GM23338 (cell line): Measurements from ENCODE around the gene DENND2A. TPM values are rescaled to one million over a fixed set of nuclear protein-coding genes. Genes with fewer than 3 reads are reported as not detected.

Experiments
- ATAC-seq: fragments of 200-7000 bp; cut with Tn5 transposase; 3 replicates; pipeline ENCODE4 v1.9.1; 2020
- DNase-seq: peaks from one replicate; pipeline ENCODE4 v3.0.0-alpha.2; 2015; ENCODE audit warnings: low spot score
- H2AFZ ChIP-seq: fragments of 200-600 bp; sonication (generic); 2 replicates; pipeline ENCODE4 v1.8.0; 2016; ENCODE audit warnings: antibody characterized with exemption, mild to moderate bottlenecking, moderate library complexity
- H3F3A ChIP-seq: fragments of 200-600 bp; sonication (generic); replicated peaks from 2 replicates; pipeline ENCODE4 v1.8.0; 2017; ENCODE audit warnings: antibody characterized with exemption, mixed run types, low read depth
- H3K27ac ChIP-seq: fragments of 200-600 bp; sonication (generic); 2 replicates; pipeline ENCODE4 v1.6.1; 2016; ENCODE audit warnings: low read depth
- H3K27me3 ChIP-seq: fragments of 200-600 bp; sonication (generic); 2 replicates; pipeline ENCODE4 v1.8.0; 2016; ENCODE audit warnings: mild to moderate bottlenecking, mixed run types, moderate library complexity; ENCODE audit not compliant: insufficient read depth
- H3K36me3 ChIP-seq: fragments of 200-600 bp; sonication (generic); 2 replicates; pipeline ENCODE4 v1.8.0; 2016; ENCODE audit warnings: mild to moderate bottlenecking; ENCODE audit not compliant: insufficient read depth
- H3K4me1 ChIP-seq: fragments of 200-600 bp; sonication (generic); 2 replicates; pipeline ENCODE4 v1.8.0; 2016; ENCODE audit warnings: mild to moderate bottlenecking, moderate library complexity; ENCODE audit not compliant: insufficient read depth
- H3K4me2 ChIP-seq: fragments of 200-600 bp; sonication (generic); 2 replicates; pipeline ENCODE4 v1.7.1; 2017; ENCODE audit warnings: mixed run types
- H3K4me3 ChIP-seq: fragments of 200-600 bp; sonication (generic); 2 replicates; pipeline ENCODE4 v1.6.1; 2016; ENCODE audit warnings: mixed run types
- H3K79me2 ChIP-seq: fragments of 200-600 bp; sonication (generic); replicated peaks from 2 replicates; pipeline ENCODE4 v1.8.0; 2017; ENCODE audit warnings: mild to moderate bottlenecking; ENCODE audit not compliant: insufficient read depth
- H3K9me2 ChIP-seq: fragments of 200-600 bp; sonication (generic); 2 replicates; pipeline ENCODE4 v1.8.0; 2017; ENCODE audit not compliant: insufficient read depth
- H4K20me1 ChIP-seq: fragments of 200-600 bp; sonication (generic); replicated peaks from 2 replicates; pipeline ENCODE4 v1.8.0; 2017; ENCODE audit warnings: mild to moderate bottlenecking; ENCODE audit not compliant: insufficient read depth
- H3K27ac Mint-ChIP-seq: 2 replicates; pipeline ENCODE4 v1.8.0; 2020; ENCODE audit warnings: inconsistent platforms, mild to moderate bottlenecking, moderate library complexity, mixed read lengths
- H3K27me3 Mint-ChIP-seq: 3 replicates; pipeline ENCODE4 v1.8.0; 2022; ENCODE audit warnings: low read depth, mild to moderate bottlenecking, moderate library complexity, mixed read lengths, inconsistent platforms; ENCODE audit not compliant: insufficient read depth, poor library complexity
- H3K36me3 Mint-ChIP-seq: 3 replicates; pipeline ENCODE4 v1.8.0; 2021; ENCODE audit warnings: low read depth, mild to moderate bottlenecking, inconsistent platforms, moderate library complexity, mixed read lengths
- H3K4me1 Mint-ChIP-seq: 3 replicates; pipeline ENCODE4 v1.8.0; 2020; ENCODE audit warnings: mild to moderate bottlenecking, inconsistent platforms, mixed read lengths
- H3K4me3 Mint-ChIP-seq: 3 replicates; pipeline ENCODE4 v1.8.0; 2021; ENCODE audit warnings: moderate library complexity, mild to moderate bottlenecking, inconsistent platforms, mixed read lengths
- H3K9me3 Mint-ChIP-seq: 3 replicates; pipeline ENCODE4 v1.8.0; 2020; ENCODE audit warnings: moderate library complexity, mild to moderate bottlenecking, inconsistent platforms, mixed read lengths
- CREB1 ChIP-seq: fragments of 250-450 bp; sonication (Bioruptor Pico); IDR thresholded peaks from 2 replicates; pipeline ENCODE4 v1.5.0; 2020; ENCODE audit warnings: low read depth, mild to moderate bottlenecking, moderate library complexity
- EZH2 ChIP-seq: fragments of 200-600 bp; sonication (generic); IDR thresholded peaks from one replicate; pipeline ENCODE4 v1.8.0; 2017; ENCODE audit warnings: antibody characterized with exemption, mild to moderate bottlenecking, low read depth; ENCODE audit not compliant: unreplicated experiment
- EZH2phosphoT487 ChIP-seq: fragments of 200-600 bp; sonication (generic); IDR thresholded peaks from one replicate; pipeline ENCODE4 v1.8.1; 2018; ENCODE audit warnings: antibody characterized with exemption; ENCODE audit not compliant: unreplicated experiment
- JUNB ChIP-seq: IDR thresholded peaks from one replicate; pipeline ENCODE4 v1.6.1; 2016; ENCODE audit warnings: antibody characterized with exemption; ENCODE audit not compliant: unreplicated experiment
- NANOG ChIP-seq: IDR thresholded peaks from 2 replicates; pipeline ENCODE4 v1.6.1; 2016; ENCODE audit warnings: antibody characterized with exemption, borderline replicate concordance
- POLR2AphosphoS5 ChIP-seq: IDR thresholded peaks from 2 replicates; pipeline ENCODE4 v1.6.1; 2016; ENCODE audit warnings: antibody characterized with exemption, low read depth
- STAT1 ChIP-seq: IDR thresholded peaks from one replicate; pipeline ENCODE4 v1.6.1; 2016; ENCODE audit warnings: antibody characterized with exemption; ENCODE audit not compliant: unreplicated experiment
- ZNF114 ChIP-seq: fragments of 250-450 bp; sonication (Bioruptor Pico); IDR thresholded peaks from 2 replicates; pipeline ENCODE4 v1.5.0; 2020; ENCODE audit warnings: mild to moderate bottlenecking, moderate library complexity
- ZNF331 ChIP-seq: fragments of 250-450 bp; sonication (Bioruptor Pico); IDR thresholded peaks from 2 replicates; pipeline ENCODE4 v1.5.0; 2020; ENCODE audit warnings: low read depth, mild to moderate bottlenecking, moderate library complexity
- polyA plus RNA-seq: library from polyadenylated mRNA; unstranded; fragments of >200 nt; fragmentation: Nextera tagmentation; extraction: Ambion mirVana; gene quantifications from 2 replicates; pipeline ENCODE4 v1.2.1, GENCODE V29; 2016
- total RNA-seq: library from RNA; depleted of rRNA; stranded (reverse); fragments of >200 nt; shearing (Covaris generic); gene quantifications from 2 replicates; pipeline ENCODE4 v1.2.3, GENCODE V29; 2014
- TF ChIP-seq, protein P1 (sequence below): IDR thresholded peaks from one replicate; pipeline ENCODE4 v1.6.1; 2018; ENCODE audit warnings: antibody characterized with exemption; ENCODE audit not compliant: unreplicated experiment
- TF ChIP-seq, protein P2 (sequence below): IDR thresholded peaks from 2 replicates; pipeline ENCODE4 v1.6.1; 2016; ENCODE audit warnings: antibody characterized with exemption
- TF ChIP-seq, protein P3 (sequence below): fragments of 250-450 bp; sonication (Bioruptor Pico); IDR thresholded peaks from 2 replicates; pipeline ENCODE4 v1.5.0; 2020; ENCODE audit warnings: mild to moderate bottlenecking, moderate library complexity
- TF ChIP-seq, protein P4 (sequence below), 2 experiments: fragments of 200-600 bp in 1 of 2; sonication (generic) in 1 of 2; conservative IDR thresholded peaks; 2 replicates each; pipeline versions ENCODE4 v1.5.1 to v1.6.1; 2016 to 2017; ENCODE audit warnings: antibody characterized with exemption in 2 of 2, low read depth in 2 of 2, mild to moderate bottlenecking in 2 of 2, moderate library complexity in 1 of 2

The DENND2A gene
- total and polyA plus RNA-seq, 2 experiments from 2014 or later: 1.7 to 5.6 TPM

DNA sequence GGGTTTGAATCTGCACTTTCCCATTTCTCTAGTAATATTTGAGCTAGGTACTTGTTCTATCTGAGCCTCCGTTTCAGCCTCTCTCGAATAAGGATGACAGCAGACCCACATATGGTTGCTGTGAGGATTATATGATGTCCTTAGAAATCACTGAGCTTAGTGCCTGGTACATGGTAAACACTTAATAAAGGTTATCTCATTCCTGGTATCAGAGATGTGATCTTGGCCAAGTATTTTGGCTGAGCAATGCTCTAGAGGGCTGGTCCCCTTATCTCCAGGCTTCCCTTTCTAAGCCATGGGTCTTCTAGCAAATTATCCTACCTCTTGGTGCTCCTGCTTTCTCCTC lies 160.9 kb downstream of the DENND2A start:
- H3K4me3 Mint-ChIP-seq: peak overlapping the region; percentile 100
- peak overlapping the region; percentile 86; the same call in 1 of the 2 replicates for H2AFZ ChIP-seq
- H3K27me3 ChIP-seq: no peaks in the 10 kb centered on the region
- peak overlapping the region; percentile 85 for H3K4me2 ChIP-seq
- H3K4me3 ChIP-seq: peak overlapping the region; percentile 95
- peaks cover 40% of the 10 kb centered on the region for H3K4me1 Mint-ChIP-seq
- no peaks in the 10 kb centered on the region; the same call in 2 of the 3 replicates for H3K9me3 Mint-ChIP-seq
- DNase-seq (no peak), ATAC-seq (no peak)
- peaks cover 40% of the 10 kb centered on the region for H3K79me2 ChIP-seq
- H3K4me1 ChIP-seq: peaks cover 28% of the 10 kb centered on the region
- H3K9me2 ChIP-seq: no peaks in the 10 kb centered on the region
- H3K27me3 Mint-ChIP-seq: peaks cover 11% of the 10 kb centered on the region
- peak overlapping the region; percentile 98 for H3K27ac ChIP-seq
- no peaks in the 10 kb centered on the region for H3K36me3 ChIP-seq
- H3K36me3 Mint-ChIP-seq: peaks cover 6% of the 10 kb centered on the region; the same call in 1 of the 3 replicates
- no peaks in the 10 kb centered on the region for H4K20me1 ChIP-seq
- peak overlapping the region; percentile 74 for H3K27ac Mint-ChIP-seq
- peaks cover 7% of the 10 kb centered on the region for H3F3A ChIP-seq
- TF ChIP-seq STAT1: no peak
- no peak for TF ChIP-seq POLR2AphosphoS5
- no peak for TF ChIP-seq ZNF331
- TF ChIP-seq JUNB: no peak
- TF ChIP-seq, protein P1, sequence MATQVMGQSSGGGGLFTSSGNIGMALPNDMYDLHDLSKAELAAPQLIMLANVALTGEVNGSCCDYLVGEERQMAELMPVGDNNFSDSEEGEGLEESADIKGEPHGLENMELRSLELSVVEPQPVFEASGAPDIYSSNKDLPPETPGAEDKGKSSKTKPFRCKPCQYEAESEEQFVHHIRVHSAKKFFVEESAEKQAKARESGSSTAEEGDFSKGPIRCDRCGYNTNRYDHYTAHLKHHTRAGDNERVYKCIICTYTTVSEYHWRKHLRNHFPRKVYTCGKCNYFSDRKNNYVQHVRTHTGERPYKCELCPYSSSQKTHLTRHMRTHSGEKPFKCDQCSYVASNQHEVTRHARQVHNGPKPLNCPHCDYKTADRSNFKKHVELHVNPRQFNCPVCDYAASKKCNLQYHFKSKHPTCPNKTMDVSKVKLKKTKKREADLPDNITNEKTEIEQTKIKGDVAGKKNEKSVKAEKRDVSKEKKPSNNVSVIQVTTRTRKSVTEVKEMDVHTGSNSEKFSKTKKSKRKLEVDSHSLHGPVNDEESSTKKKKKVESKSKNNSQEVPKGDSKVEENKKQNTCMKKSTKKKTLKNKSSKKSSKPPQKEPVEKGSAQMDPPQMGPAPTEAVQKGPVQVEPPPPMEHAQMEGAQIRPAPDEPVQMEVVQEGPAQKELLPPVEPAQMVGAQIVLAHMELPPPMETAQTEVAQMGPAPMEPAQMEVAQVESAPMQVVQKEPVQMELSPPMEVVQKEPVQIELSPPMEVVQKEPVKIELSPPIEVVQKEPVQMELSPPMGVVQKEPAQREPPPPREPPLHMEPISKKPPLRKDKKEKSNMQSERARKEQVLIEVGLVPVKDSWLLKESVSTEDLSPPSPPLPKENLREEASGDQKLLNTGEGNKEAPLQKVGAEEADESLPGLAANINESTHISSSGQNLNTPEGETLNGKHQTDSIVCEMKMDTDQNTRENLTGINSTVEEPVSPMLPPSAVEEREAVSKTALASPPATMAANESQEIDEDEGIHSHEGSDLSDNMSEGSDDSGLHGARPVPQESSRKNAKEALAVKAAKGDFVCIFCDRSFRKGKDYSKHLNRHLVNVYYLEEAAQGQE: no peak
- TF ChIP-seq EZH2: no peak
- TF ChIP-seq, protein P2, sequence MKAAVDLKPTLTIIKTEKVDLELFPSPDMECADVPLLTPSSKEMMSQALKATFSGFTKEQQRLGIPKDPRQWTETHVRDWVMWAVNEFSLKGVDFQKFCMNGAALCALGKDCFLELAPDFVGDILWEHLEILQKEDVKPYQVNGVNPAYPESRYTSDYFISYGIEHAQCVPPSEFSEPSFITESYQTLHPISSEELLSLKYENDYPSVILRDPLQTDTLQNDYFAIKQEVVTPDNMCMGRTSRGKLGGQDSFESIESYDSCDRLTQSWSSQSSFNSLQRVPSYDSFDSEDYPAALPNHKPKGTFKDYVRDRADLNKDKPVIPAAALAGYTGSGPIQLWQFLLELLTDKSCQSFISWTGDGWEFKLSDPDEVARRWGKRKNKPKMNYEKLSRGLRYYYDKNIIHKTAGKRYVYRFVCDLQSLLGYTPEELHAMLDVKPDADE: no peak
- TF ChIP-seq CREB1 (CRISPR knock-in tag): no peak
- TF ChIP-seq, protein P3, sequence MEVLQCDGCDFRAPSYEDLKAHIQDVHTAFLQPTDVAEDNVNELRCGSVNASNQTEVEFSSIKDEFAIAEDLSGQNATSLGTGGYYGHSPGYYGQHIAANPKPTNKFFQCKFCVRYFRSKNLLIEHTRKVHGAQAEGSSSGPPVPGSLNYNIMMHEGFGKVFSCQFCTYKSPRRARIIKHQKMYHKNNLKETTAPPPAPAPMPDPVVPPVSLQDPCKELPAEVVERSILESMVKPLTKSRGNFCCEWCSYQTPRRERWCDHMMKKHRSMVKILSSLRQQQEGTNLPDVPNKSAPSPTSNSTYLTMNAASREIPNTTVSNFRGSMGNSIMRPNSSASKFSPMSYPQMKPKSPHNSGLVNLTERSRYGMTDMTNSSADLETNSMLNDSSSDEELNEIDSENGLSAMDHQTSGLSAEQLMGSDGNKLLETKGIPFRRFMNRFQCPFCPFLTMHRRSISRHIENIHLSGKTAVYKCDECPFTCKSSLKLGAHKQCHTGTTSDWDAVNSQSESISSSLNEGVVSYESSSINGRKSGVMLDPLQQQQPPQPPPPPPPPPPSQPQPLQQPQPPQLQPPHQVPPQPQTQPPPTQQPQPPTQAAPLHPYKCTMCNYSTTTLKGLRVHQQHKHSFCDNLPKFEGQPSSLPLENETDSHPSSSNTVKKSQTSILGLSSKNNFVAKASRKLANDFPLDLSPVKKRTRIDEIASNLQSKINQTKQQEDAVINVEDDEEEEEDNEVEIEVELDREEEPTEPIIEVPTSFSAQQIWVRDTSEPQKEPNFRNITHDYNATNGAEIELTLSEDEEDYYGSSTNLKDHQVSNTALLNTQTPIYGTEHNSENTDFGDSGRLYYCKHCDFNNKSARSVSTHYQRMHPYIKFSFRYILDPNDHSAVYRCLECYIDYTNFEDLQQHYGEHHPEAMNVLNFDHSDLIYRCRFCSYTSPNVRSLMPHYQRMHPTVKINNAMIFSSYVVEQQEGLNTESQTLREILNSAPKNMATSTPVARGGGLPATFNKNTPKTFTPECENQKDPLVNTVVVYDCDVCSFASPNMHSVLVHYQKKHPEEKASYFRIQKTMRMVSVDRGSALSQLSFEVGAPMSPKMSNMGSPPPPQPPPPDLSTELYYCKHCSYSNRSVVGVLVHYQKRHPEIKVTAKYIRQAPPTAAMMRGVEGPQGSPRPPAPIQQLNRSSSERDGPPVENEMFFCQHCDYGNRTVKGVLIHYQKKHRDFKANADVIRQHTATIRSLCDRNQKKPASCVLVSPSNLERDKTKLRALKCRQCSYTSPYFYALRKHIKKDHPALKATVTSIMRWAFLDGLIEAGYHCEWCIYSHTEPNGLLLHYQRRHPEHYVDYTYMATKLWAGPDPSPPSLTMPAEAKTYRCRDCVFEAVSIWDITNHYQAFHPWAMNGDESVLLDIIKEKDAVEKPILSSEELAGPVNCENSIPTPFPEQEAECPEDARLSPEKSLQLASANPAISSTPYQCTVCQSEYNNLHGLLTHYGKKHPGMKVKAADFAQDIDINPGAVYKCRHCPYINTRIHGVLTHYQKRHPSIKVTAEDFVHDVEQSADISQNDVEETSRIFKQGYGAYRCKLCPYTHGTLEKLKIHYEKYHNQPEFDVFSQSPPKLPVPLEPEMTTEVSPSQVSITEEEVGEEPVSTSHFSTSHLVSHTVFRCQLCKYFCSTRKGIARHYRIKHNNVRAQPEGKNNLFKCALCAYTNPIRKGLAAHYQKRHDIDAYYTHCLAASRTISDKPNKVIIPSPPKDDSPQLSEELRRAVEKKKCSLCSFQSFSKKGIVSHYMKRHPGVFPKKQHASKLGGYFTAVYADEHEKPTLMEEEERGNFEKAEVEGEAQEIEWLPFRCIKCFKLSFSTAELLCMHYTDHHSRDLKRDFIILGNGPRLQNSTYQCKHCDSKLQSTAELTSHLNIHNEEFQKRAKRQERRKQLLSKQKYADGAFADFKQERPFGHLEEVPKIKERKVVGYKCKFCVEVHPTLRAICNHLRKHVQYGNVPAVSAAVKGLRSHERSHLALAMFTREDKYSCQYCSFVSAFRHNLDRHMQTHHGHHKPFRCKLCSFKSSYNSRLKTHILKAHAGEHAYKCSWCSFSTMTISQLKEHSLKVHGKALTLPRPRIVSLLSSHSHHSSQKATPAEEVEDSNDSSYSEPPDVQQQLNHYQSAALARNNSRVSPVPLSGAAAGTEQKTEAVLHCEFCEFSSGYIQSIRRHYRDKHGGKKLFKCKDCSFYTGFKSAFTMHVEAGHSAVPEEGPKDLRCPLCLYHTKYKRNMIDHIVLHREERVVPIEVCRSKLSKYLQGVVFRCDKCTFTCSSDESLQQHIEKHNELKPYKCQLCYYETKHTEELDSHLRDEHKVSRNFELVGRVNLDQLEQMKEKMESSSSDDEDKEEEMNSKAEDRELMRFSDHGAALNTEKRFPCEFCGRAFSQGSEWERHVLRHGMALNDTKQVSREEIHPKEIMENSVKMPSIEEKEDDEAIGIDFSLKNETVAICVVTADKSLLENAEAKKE (CRISPR knock-in tag): no peak
- no peak for TF ChIP-seq ZNF114
- TF ChIP-seq NANOG: no peak
- TF ChIP-seq, protein P4, sequence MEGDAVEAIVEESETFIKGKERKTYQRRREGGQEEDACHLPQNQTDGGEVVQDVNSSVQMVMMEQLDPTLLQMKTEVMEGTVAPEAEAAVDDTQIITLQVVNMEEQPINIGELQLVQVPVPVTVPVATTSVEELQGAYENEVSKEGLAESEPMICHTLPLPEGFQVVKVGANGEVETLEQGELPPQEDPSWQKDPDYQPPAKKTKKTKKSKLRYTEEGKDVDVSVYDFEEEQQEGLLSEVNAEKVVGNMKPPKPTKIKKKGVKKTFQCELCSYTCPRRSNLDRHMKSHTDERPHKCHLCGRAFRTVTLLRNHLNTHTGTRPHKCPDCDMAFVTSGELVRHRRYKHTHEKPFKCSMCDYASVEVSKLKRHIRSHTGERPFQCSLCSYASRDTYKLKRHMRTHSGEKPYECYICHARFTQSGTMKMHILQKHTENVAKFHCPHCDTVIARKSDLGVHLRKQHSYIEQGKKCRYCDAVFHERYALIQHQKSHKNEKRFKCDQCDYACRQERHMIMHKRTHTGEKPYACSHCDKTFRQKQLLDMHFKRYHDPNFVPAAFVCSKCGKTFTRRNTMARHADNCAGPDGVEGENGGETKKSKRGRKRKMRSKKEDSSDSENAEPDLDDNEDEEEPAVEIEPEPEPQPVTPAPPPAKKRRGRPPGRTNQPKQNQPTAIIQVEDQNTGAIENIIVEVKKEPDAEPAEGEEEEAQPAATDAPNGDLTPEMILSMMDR (conservative IDR thresholded peaks at IDR 0.05; ENCODE audit: low read depth in 2 of 2): no peak
- TF ChIP-seq EZH2phosphoT487: no peak
